GM21526 (cell line): ENCODE measurements around the gene CSNK2A3.

Experiments used
- ATAC-seq: cut with Tn5 transposase; IDR thresholded peaks from one replicate; pipeline ENCODE4 v1.9.1; 2021; ENCODE audit warnings: moderate library complexity; ENCODE audit not compliant: unreplicated experiment, low FRiP score

Gene CSNK2A3

DNA sequence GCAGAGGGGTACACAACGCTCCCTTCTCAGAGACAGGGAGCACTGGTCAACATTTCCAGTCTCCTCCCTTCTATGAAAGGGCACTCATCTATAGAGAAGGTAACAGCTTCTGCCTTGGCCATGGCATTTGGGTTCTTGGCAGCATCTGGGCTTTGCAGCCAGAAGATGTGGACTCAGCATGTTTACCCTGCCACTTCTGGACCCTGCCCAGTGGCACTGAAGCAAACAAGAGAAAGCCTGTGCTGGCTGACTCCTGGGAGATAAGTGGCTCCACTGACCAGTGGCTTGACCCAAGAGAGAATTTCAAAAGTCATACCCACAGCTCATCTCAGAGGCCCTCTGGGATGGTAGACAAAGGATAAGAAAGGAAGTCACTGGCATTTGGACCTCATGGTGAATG is 8.0 kb downstream of the CSNK2A3 start:
- ATAC-seq: no peak

DNA sequence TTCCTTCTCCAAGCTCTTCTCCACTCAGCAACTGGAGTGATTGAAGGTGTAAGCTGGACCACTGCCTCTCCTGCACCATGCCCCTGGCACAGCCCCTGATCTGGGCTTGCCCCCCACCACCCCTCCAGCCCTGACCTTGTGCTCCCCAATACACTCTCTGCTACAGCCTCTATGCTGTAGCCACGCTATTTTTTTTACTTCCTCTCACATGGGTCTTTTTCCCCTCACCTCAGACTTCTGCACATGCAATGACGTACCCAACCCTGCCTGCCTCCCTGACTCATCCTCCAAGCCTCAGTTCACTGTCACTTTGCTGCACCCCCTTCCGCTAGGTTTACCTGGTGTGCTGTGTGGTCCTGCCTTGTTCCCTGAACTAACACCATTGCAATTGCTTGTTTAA is 9.0 kb downstream of the CSNK2A3 start:
- no peak for ATAC-seq

DNA sequence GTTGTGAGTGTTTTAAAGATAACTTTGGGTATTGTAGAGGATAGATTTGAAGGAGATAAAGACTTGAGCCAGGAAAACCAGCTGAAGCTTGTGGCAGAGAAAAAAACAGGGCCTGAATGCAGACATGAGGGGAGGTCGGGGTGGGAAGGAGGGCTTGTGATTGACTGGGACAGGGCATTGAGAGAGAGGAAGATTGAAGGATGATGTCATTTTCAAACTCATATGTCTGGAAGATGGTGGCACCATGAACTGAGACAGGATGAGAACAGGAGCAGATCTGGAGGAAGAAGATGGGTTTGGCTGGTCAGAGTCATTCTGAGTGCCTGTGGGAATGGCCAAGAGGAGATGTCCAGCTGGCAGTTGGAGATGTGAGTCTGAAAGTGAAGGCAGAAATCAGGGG is 14.7 kb downstream of the CSNK2A3 start:
- ATAC-seq: no peak

DNA sequence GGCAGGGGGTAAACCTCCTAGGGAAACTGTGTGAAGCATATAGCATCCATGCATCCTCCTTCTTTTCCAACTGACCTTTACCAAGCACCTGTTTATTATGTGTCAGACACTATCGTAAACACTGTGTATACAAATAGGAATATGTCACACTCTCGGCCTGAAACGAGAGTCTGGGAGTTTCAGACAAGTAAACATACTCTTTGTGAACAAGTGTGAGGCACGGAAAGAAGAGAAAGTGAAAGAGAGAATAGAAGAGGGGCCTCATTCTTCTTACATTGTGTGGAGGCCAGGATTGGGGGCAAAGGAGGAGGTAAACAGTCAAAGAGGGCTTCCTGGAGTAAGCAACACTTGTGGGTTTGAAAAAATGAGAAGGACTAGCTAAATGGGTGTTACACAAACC is 16.4 kb downstream of the CSNK2A3 start:
- ATAC-seq: no peak

DNA sequence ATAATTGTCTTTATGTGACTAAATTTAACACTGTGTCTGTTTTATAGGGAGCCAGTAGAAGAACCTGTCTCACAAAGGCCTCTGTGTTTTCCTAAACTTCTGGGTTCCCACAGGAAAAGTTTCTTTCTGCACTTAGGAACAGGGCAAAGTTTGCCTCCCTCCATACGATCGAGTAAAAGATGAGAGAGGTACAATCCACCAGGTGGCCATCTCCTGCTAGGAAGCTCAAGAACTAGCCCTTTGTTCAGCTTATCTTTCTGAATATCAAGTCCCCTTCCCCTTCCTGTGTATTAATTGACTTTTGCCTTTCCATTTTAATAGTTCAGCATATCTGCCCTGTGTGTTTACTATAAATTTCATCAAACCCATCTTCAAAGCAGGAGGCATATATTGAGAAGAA is 18.0 kb downstream of the CSNK2A3 start:
- ATAC-seq: no peak

DNA sequence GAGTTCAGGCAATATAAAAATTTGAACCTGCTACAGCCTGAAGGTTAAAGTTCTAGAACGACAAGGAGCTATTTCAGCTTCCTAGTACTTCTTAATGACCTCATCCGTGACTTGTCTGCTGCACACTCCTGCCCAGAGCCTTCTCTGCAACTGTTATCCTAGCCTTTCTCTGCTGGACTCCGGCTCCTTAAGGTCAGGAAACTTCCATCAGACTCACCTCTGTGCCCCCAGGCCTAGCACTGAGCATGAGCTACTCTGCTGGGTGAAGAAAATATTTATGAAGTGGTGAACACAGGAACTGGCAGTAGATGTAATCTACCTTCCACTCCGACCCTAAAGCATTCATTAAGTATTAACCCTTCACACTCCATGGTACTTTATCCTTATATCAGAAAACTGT is 18.4 kb downstream of the CSNK2A3 start:
- no peak for ATAC-seq

DNA sequence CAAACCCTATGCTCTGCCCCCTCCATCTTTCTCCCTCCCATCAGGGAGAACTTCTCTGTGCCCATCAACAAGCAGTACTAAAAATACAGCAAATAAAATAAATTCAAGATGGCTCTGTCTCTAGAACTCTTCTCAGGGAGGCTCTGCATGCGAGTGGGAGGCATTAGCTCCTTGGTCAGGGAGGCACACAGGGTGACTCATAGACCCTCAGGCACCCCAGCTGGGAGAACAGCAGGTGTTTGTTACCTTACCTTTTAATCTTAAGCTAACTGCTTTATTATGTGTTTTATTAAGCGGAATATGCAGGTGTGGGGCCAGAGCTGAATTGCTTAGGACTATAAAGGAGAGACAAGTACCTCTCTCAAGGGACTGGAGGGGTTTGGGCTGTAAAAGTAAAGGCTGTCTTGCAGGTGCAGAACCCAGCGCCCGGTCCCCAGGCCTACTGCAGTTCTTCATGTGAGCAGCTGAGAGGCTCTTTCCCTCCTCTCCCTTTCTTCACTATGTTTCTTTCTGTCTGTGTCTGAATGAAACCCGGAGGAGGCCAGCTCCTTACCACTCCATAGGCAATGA is 20.8 kb downstream of the CSNK2A3 start:
- ATAC-seq: no peak

DNA sequence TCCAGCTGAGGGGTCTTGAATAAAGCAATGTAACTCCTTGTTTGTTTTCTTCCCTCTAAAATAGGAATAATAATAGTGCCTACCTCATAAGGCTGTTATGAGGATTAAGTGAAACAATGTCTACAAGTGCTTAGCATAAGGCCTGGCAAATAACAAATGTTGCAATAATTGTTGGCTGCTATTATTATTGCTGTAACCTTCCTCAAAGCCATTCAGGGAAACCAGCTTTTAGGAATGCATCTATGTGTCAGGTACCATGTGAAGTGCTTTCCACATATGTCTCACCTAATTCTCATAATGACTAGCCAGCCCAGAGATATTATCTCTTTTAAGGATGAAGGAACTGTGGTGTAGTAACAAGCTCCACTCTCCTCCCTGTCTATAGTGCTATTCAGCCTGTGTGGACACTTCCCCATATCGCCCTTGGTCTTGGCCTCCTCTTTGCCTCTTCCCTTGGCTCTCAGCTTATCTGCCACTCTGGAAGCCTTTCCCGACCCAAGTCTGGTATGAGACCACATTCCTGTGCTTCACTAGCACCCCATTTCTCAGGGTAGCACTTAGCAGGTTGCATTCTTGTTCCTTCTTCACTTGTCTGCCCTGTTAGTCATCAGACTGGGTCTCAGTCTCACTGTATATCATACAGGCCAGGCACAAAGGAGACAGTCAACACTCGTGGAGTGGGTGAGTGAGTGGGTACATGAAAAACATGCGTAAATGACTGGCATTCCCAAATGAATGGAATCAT is 23.8 kb downstream of the CSNK2A3 start:
- no peak for ATAC-seq

DNA sequence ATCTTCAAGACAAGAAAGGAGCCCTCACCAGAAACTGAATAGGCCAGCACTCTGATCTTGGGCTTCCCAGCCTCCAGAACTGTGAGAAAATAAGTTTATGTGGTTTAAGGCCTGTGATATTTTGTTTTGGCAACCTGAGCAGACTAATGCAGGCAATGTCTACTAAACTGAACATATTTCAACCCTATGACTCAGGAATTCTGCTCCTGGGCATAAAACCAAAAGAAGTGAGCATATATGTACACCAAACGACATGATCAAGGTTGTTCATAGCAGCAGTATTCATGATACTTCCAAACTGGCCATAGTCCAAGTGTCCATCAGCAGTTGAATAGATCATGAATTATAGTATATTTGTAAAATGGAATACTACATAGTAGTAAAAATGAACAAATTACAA is 29.0 kb downstream of the CSNK2A3 start:
- ATAC-seq: no peak

DNA sequence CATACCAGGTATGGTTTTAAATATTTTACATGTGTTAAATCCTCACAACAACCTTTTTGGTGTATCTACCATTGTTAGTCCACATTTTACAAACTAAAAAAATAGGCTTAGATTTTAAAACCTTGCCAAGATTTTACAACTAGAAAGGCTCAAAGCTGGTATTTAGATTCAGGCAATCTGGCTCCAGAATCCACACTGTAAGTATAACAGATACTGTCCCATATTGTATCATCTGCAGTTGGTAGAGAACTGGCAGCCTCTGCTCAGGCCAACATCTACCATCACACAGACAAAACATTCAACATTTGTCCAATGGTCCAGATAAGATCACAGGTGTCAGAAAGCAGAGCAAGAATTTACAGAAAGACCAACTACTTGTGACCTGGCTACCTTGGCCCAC is 30.9 kb downstream of the CSNK2A3 start:
- ATAC-seq: no peak

DNA sequence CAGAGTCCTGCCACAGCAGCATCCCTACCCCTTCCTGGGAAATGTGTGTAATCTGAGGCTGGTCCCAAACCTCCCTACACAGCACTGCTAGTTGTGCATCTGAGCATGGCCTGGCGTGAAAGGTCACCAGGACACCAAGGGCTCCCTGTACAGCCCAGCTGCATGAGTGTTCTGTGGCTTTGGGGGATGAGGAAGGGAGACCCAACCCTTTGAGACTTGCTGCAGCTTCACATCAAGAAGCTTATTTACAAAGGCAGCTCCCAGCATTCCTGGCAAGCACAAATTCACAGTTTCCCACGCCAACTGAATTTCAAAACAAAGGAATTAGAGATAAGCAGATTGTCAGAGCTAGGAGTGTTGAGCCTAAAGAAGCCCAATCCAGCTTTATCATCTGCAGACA is 32.2 kb downstream of the CSNK2A3 start:
- no peak for ATAC-seq

DNA sequence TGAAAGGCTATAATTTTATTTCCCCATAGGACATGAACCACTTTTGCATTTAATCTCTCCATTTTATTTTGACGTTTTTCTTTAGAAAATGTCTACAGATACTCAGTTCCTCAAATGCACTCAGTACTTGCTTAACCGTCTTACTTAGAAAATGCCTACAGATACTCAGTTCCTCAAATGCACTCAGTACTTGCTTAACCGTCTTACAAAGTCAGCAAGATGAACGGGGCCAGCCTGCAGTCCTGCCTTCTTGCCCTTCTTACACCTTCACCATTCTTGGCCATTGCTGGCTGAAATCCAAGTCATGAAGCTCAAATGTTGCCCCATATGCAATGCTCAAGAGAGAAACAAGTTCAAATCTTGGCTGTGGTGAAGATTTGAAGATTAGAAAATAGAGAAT is 34.1 kb downstream of the CSNK2A3 start:
- peak; percentile 94 for ATAC-seq

DNA sequence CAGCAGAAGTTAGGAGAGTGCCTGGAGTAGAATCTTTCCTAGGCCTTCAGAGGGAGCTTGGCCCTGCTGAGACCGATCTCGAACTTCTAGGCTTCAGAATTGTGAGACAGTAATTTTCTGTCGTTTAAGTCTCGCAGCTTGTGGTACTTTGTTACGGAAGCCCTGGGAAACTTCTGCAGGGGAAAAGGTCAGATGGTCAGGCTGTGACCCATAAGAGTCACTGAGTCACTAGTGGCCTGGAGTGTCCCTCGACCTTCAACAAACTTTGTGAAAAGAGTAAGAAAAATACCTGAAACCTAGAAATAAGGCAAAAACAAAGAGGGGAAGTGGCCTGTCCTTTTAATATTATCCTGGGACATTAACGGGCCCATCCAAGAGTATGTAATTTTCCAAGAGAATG is 34.6 kb downstream of the CSNK2A3 start:
- no peak for ATAC-seq

DNA sequence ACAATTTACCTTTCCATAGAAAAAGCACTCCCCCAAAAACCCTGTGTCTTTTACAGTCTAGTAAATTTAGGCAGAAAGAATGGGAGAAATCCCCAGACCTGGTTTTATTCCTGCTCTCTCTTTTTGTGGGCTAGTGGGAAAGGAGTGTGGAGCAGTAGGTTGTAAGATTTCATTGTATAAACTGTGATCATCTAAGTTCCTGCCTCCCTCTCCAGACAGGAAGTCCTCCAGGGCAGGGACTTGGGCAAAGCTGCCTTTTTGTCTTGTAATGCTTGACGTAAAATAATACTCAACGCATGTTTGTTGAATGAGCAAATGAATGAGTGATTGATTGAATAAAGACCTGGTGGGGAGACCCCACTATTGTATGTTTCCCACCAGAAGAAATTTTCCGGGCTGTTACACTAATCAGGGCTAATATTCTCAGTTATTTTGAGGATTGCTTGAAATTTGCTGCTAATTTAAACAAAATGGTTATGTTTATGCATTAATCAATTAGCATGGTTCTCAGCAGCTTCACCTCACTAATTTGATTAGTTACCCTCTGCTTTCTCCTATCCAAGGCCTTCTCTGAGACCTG is 36.3 kb downstream of the CSNK2A3 start:
- ATAC-seq: no peak

DNA sequence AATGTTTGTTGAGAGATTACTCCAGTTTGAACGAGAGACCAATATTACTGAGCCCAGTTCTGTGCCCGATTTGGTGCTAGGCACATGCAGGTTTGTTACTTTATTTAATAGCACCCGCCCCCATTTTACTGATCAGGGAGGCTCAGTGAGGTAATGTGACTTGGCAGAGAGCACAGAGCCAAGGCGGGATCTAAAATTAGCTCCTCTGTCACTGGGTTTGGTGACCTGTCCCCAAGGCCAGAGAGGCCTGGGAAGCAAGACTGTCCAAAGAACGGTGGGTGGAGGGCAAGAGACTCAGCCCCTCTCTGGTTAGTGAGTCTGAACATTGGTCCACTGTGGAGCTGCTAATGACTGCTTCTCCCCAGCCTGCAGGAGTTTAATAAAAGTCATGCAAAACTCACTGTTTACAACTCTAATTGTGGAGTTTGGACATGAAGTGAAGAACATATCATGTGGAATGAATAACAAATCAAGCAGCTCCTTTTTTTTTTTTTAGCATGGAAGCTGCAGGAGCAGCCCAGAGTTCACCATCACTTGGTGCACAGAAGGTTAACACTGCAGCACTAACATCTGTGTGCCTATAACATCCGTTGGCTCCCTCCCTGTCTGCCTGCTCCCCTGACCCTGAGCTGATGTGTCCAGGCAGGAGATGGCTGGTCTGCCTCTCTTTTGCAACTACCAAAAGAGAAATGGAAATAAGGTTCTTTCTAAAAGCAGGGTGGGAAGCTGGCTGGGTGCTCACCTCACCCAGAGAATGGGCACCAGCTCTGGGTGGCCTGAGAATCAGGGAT is 39.0 kb downstream of the CSNK2A3 start:
- ATAC-seq: no peak

DNA sequence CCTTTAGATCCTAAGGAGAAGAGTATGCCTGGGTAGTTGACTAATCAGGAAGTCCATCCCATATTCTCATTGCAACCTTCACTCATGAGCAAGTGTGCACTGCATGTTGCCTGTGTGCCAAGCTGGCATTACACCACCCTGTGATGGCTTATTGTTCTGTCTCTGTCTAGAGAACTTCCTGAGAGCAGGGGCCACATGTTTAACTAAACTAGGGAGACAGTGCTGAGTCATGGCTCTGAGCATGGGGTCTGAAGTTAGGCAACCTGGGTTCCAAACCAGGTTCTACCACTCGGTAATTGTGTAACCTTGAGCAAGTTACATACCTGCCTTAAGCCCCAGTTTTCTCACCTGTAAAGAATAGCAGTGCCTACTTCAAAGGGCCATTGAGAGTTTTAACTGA is 39.6 kb downstream of the CSNK2A3 start:
- ATAC-seq: no peak

DNA sequence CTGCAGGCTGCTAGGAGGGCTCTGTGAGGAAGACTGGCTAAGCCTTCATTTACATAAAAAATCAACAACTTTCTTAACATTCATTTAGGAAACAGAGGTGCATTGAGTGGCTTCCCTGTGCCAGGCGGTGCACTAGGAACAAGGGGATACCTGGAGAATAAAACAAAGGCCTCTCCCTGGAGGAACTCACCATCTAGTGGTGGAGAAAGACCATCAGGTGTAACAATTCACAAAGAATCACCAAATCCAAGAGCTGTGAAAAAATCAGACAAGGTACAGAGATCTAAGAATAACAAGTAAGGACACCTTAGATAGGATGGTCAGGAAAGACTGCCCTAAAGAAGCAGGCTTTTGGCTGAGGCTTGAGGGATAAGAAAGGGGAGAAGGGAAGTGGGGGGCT is 40.3 kb downstream of the CSNK2A3 start:
- no peak for ATAC-seq

DNA sequence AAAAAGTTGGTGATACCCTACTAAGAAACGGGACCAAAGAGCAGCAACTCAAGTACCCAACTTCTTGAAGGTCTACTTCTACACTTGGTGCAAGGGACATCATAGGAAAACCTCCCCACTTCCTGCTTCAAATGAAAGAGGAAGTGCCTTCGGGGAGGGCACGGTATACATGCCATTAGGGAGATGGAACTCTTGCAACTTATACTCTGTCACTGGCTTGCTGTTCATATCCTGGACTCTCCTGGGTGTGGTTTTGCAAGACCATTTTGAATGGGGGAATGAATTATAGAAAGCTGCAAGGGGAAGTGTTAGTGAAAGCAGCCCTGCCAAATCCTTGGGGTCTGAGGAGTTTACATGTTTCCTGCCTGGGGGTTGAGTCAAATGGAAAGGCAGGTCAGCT is 41.9 kb downstream of the CSNK2A3 start:
- no peak for ATAC-seq

DNA sequence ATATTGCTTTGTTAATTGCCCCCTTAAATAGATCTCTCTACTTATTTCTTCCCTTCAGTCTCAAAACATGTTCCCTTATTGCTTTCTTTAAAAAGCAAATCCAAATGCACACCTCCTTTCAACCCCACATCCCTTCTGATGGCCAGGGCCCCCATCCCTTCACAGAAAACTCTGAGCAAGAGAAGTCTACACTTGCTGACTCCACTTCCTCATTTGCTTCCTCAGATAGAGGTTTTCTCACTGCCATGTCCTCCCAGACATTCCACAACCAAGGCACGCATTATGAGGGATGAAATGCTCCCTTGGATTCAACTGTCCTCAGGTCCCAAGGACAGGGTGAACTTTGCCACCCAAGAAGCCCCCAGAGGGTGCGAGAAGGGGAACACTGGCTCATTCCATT is 43.1 kb downstream of the CSNK2A3 start:
- ATAC-seq: no peak

DNA sequence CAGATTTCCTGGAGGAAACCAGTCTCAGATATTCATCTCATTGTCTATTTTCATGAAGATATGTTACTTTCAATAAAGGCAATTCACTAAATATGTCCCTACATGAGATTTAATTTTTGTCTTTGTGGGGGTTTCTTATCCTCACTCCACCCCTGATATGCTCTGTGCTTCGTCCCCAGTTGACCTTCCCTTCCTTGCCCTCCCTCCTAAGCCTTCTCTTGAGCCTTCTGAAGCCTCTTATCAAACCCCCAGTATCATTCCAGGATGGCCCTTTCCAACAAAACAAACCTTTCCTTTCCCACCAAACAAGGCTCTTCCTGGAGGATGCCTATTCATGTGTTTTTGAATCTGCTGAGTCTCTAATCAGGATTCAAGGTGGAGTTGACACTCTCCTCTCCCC is 44.8 kb downstream of the CSNK2A3 start:
- no peak for ATAC-seq

DNA sequence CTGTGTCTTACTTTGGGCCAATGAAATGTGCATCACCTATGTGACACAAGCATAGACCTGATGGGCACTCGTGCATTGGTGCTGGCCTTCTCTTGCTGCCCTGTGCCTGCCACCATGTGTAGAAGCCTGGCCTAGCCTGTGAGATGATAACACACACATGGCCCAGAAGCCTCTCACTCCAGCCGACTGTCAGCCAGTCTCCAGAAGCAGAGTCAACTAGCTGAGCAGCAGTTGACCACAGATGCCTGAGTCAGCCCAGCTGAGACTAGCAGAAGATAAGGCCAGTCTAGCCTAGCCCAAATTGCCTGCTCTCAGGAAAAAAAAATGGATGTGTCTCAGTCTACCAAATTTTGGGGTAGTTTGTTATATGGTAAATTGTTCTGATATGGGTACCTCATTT is 46.2 kb downstream of the CSNK2A3 start:
- no peak for ATAC-seq

DNA sequence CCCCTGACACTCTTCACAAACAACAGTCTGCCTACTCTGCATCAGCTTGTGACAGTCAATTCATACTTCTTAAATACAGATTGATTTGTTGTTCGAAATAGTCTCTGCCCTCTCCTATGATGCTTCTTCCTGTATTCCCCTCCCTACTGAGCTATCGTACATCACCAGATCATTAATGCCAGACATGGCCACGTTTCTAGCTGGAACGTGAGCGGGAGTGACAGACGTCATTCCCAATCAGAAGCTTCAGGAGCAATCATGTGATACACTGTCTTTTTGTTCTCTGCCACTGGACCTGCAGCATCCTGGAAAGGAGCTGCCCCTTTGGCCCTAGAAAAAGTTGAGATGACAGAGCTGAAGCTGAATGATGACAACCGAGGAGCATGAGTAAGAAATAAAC is 48.5 kb downstream of the CSNK2A3 start:
- no peak for ATAC-seq
